Hepatocyte (in vitro differentiated cells): ENCODE measurements around the gene CASD1. TPM values are rescaled to one million over a fixed set of nuclear protein-coding genes. Genes with fewer than 3 reads are reported as not detected.

Source experiments
- DNase-seq: peaks from one replicate; pipeline ENCODE4 v3.0.0-alpha.2; 2016; ENCODE audit warnings: low spot score
- H2AFZ ChIP-seq: fragments of 200-600 bp; sonication (generic); 2 replicates; pipeline ENCODE4 v1.6.0; 2016; ENCODE audit warnings: antibody characterized with exemption, mild to moderate bottlenecking
- H3K27ac ChIP-seq: fragments of 200-600 bp; sonication (generic); 2 replicates; pipeline ENCODE4 v1.5.1; 2016; ENCODE audit warnings: mild to moderate bottlenecking
- H3K27me3 ChIP-seq: fragments of 200-600 bp; sonication (generic); 2 replicates; pipeline ENCODE4 v1.6.1; 2016
- H3K36me3 ChIP-seq: fragments of 200-600 bp; sonication (generic); replicated peaks from 2 replicates; pipeline ENCODE4 v1.5.1; 2016; ENCODE audit warnings: low read depth; ENCODE audit not compliant: insufficient read depth
- H3K4me1 ChIP-seq: fragments of 200-600 bp; sonication (generic); 2 replicates; pipeline ENCODE4 v1.5.1; 2016; ENCODE audit warnings: mild to moderate bottlenecking, moderate library complexity; ENCODE audit not compliant: insufficient read depth
- H3K4me2 ChIP-seq: fragments of 200-600 bp; sonication (generic); 2 replicates; pipeline ENCODE4 v1.6.0; 2016
- H3K4me3 ChIP-seq: fragments of 200-600 bp; sonication (generic); 2 replicates; pipeline ENCODE4 v1.5.1; 2016; ENCODE audit warnings: mild to moderate bottlenecking
- H3K79me2 ChIP-seq: fragments of 200-600 bp; sonication (generic); 2 replicates; pipeline ENCODE4 v1.6.0; 2017; ENCODE audit warnings: mild to moderate bottlenecking
- H3K9me2 ChIP-seq: fragments of 200-600 bp; sonication (generic); replicated peaks from 2 replicates; pipeline ENCODE4 v1.6.0; 2017; ENCODE audit warnings: mild to moderate bottlenecking; ENCODE audit not compliant: insufficient read depth
- H3K9me3 ChIP-seq: fragments of 200-600 bp; sonication (generic); 2 replicates; pipeline ENCODE4 v1.5.1; 2016; ENCODE audit warnings: low read depth, mild to moderate bottlenecking
- H4K20me1 ChIP-seq: fragments of 200-600 bp; sonication (generic); 2 replicates; pipeline ENCODE4 v1.6.0; 2016; ENCODE audit warnings: mild to moderate bottlenecking; ENCODE audit not compliant: insufficient read depth, poor library complexity, severe bottlenecking
- CTCF ChIP-seq: fragments of 200-600 bp; sonication (generic); IDR thresholded peaks from 2 replicates; pipeline ENCODE4 v1.5.1; 2016; ENCODE audit warnings: antibody characterized with exemption, mild to moderate bottlenecking; ENCODE audit not compliant: poor library complexity
- EZH2 ChIP-seq: fragments of 200-600 bp; sonication (generic); IDR thresholded peaks from 2 replicates; pipeline ENCODE4 v1.6.1; 2016; ENCODE audit warnings: antibody characterized with exemption, mild to moderate bottlenecking, borderline replicate concordance
- EZH2phosphoT487 ChIP-seq: fragments of 200-600 bp; sonication (generic); IDR thresholded peaks from one replicate; pipeline ENCODE4 v1.6.1; 2018; ENCODE audit warnings: antibody characterized with exemption, mild to moderate bottlenecking, low read depth, moderate library complexity; ENCODE audit not compliant: unreplicated experiment, severe bottlenecking
- WGBS: methylation state at CpG from one replicate; pipeline ENCODE4 v1.1.6; 2016; ENCODE audit warnings: low lambda C conversion rate; ENCODE audit errors: missing lambda C conversion rate; 5-methylcytosine and 5-hydroxymethylcytosine counted together
- polyA plus RNA-seq: library from polyadenylated mRNA; unstranded; fragments of >200 nt; fragmentation: Nextera tagmentation; extraction: Ambion mirVana; gene quantifications from 2 replicates; pipeline ENCODE4 v1.2.1, GENCODE V29; 2016
- small RNA-seq: library from RNA; depleted of rRNA; stranded (forward); fragments of <200 nt; gene quantifications from one replicate; pipeline ENCODE3, GENCODE V24; 2014
- total RNA-seq: library from RNA; depleted of rRNA; stranded (reverse); fragments of >200 nt; gene quantifications from 2 replicates; pipeline ENCODE4 v1.2.3, GENCODE V29; 2014

CASD1 gene
- total and polyA plus RNA-seq, 2 experiments from 2014 or later: 13.7 to 43.3 TPM

- TF ChIP-seq EZH2phosphoT487: no peak
Observed at GRCh38 chr7:94595717-94596116, 86.1 kb downstream of the CASD1 start.

GRCh38 chr7:94600267-94600666 lies 90.7 kb downstream of the CASD1 start:
- H4K20me1 ChIP-seq: no peaks in the 10 kb centered on the region
- no peak overlapping the region for H3K4me3 ChIP-seq
- TF ChIP-seq EZH2 (no peak), EZH2phosphoT487 (no peak), CTCF (no peak)
- no peak overlapping the region for H2AFZ ChIP-seq
- H3K9me3 ChIP-seq: no peaks in the 10 kb centered on the region
- H3K4me1 ChIP-seq: peaks cover under 1% of the 10 kb centered on the region
- no peaks in the 10 kb centered on the region for H3K9me2 ChIP-seq
- WGBS: 84% methylated on average over 3 of the region's 3 CpGs
- no peak overlapping the region for H3K27ac ChIP-seq
- H3K79me2 ChIP-seq: no peaks in the 10 kb centered on the region
- DNase-seq: no peak
- H3K27me3 ChIP-seq: no peaks in the 10 kb centered on the region
- no peak overlapping the region for H3K4me2 ChIP-seq
- no peaks in the 10 kb centered on the region for H3K36me3 ChIP-seq

More at GRCh38 chr7:94595717-94596116, 86.1 kb downstream of the CASD1 start:
- no peaks in the 10 kb centered on the region for H3K36me3 ChIP-seq
- no peaks in the 10 kb centered on the region for H3K27me3 ChIP-seq
- no peak overlapping the region for H3K4me2 ChIP-seq
- no peak overlapping the region for H3K4me3 ChIP-seq
- H3K27ac ChIP-seq: no peak overlapping the region
- DNase-seq: no peak
- H3K79me2 ChIP-seq: no peaks in the 10 kb centered on the region
- H4K20me1 ChIP-seq: no peaks in the 10 kb centered on the region
- H3K4me1 ChIP-seq: peaks cover 9% of the 10 kb centered on the region
- H3K9me3 ChIP-seq: no peaks in the 10 kb centered on the region
- H3K9me2 ChIP-seq: no peaks in the 10 kb centered on the region
- H2AFZ ChIP-seq: no peak overlapping the region
- 89% methylated on average over 4 of the region's 4 CpGs for WGBS

GRCh38 chr7:94602181-94602580 lies 92.6 kb downstream of the CASD1 start:
- WGBS: 97% methylated on average over 1 of the region's 1 CpG
- no peaks in the 10 kb centered on the region for H3K27me3 ChIP-seq

GRCh38 chr7:94605031-94605430 lies 95.4 kb downstream of the CASD1 start:
- Histone ChIP-seq H2AFZ (no peak overlapping the region), H3K27ac (no peak overlapping the region), H3K36me3 (no peaks in the 10 kb centered on the region), H4K20me1 (no peaks in the 10 kb centered on the region), H3K4me3 (no peak overlapping the region), H3K79me2 (no peaks in the 10 kb centered on the region), H3K9me2 (no peaks in the 10 kb centered on the region), H3K27me3 (no peaks in the 10 kb centered on the region), H3K9me3 (no peaks in the 10 kb centered on the region), H3K4me1 (no peaks in the 10 kb centered on the region), H3K4me2 (no peak overlapping the region)
- no peak for DNase-seq
- WGBS: 92% methylated on average over 1 of the region's 1 CpG
- no peak for TF ChIP-seq CTCF
- no peak for TF ChIP-seq EZH2phosphoT487
- TF ChIP-seq EZH2: no peak

More at GRCh38 chr7:94602181-94602580, 92.6 kb downstream of the CASD1 start:
- Histone ChIP-seq H3K36me3 (no peaks in the 10 kb centered on the region), H3K4me1 (no peaks in the 10 kb centered on the region), H3K79me2 (no peaks in the 10 kb centered on the region), H3K9me3 (no peaks in the 10 kb centered on the region), H4K20me1 (no peaks in the 10 kb centered on the region), H3K9me2 (no peaks in the 10 kb centered on the region), H2AFZ (no peak overlapping the region), H3K27ac (no peak overlapping the region), H3K4me2 (no peak overlapping the region), H3K4me3 (no peak overlapping the region)
- DNase-seq: no peak
- TF ChIP-seq CTCF (no peak), EZH2 (no peak), EZH2phosphoT487 (no peak)

Small RNA genes lying within 50 kb of the gene (small RNA-seq; reads per million reads assigned to genes)
- gene RNU6-1328P: not detected

Other genes starting within 250 kb of the CASD1 start
- gene COL1A2, start 114.9 kb upstream of the CASD1 start, total RNA-seq: 1,011 and 1,836 TPM in 2 replicates
- 2,013 and 2,200 TPM in 2 replicates for gene COL1A2, start 114.9 kb upstream of the CASD1 start, polyA plus RNA-seq
- gene SGCE, start 146.3 kb downstream of the CASD1 start, total RNA-seq: 64.5 and 77.6 TPM in 2 replicates
- gene SGCE, start 146.3 kb downstream of the CASD1 start, polyA plus RNA-seq: 98.4 and 114 TPM in 2 replicates